GM12878 (cell line): ENCODE data around the gene CA7. TPM values are rescaled to one million over a fixed set of nuclear protein-coding genes. Genes with fewer than 3 reads are reported as not detected.

Experiments used
- ATAC-seq: fragments of 200-7000 bp; cut with Tn5 transposase; 3 replicates; pipeline ENCODE4 v1.9.1; 2020; ENCODE audit warnings: mild to moderate bottlenecking, moderate library complexity
- BruUV-seq: library from RNA; stranded (reverse); fragments of 400-500 nt; replicated peaks from 2 replicates; lab custom pipeline; 2021; lab: Mats Ljungman, UMichigan
- CTCF ChIA-PET: fragments of 300-600 bp; sonication (Branson Sonifier 250); formaldehyde crosslinking; extraction: SDS; loops from one replicate; lab custom pipeline; 2021; ENCODE audit warnings: inconsistent platforms; lab: Yijun Ruan, JAX
- POLR2A ChIA-PET: fragments of 350-600 bp; formaldehyde crosslinking; extraction: SDS; loops from one replicate; lab custom pipeline; 2021; ENCODE audit warnings: inconsistent platforms; lab: Charles Lee
- RAD21 ChIA-PET: fragments of 300-600 bp; sonication (Branson Sonifier 250); formaldehyde crosslinking; loops from one replicate; lab custom pipeline; 2023; ENCODE audit warnings: antibody characterized with exemption; ENCODE audit not compliant: unreplicated experiment; lab: Charles Lee
- SMC1A ChIA-PET: fragments of 300-600 bp; sonication (Branson Sonifier 250); formaldehyde crosslinking; loops from one replicate; lab custom pipeline; 2023; ENCODE audit not compliant: unreplicated experiment, uncharacterized antibody; lab: Charles Lee
- DNase-seq: peaks from one replicate; pipeline ENCODE4 v3.0.0-alpha.2; 2011; ENCODE audit warnings: low read depth, low spot score
- FAIRE-seq: peaks from 3 replicates; lab custom pipeline; 2011; peaks lifted over from hg19 to GRCh38; lab: Jason Lieb, UNC
- H2AFZ ChIP-seq: 2 replicates; pipeline ENCODE4 v1.6.0; 2011; ENCODE audit warnings: low read depth, low read length, control low read depth; ENCODE audit not compliant: control insufficient read depth
- H3K27ac ChIP-seq: 2 replicates; pipeline ENCODE4 v1.5.1; 2011; ENCODE audit warnings: control low read depth; ENCODE audit not compliant: control insufficient read depth, insufficient read depth
- H3K27me3 ChIP-seq, 2 experiments: replicated peaks in 1 of 2; 2 replicates each; pipeline versions ENCODE4 v1.6.0 to v1.6.1; 2011; ENCODE audit warnings: low read length in 1 of 2; ENCODE audit not compliant: control insufficient read depth in 2 of 2, insufficient read depth in 2 of 2
- H3K36me3 ChIP-seq, 2 experiments: 2 replicates each; pipeline ENCODE4 v1.5.1; 2011; ENCODE audit warnings: low read length in 1 of 2; ENCODE audit not compliant: control insufficient read depth in 2 of 2, insufficient read depth in 2 of 2
- H3K4me1 ChIP-seq: 2 replicates; pipeline ENCODE4 v1.6.1; 2011; ENCODE audit warnings: mild to moderate bottlenecking, low read length, moderate library complexity, mixed read lengths; ENCODE audit not compliant: control insufficient read depth, insufficient read depth
- H3K4me2 ChIP-seq: 2 replicates; pipeline ENCODE4 v1.6.0; 2011; ENCODE audit warnings: control low read depth; ENCODE audit not compliant: control insufficient read depth, insufficient read depth
- H3K4me3 ChIP-seq: fragments of 200-600 bp; sonication (generic); 2 replicates; pipeline ENCODE4 v1.5.1; 2016
- H3K79me2 ChIP-seq: 2 replicates; pipeline ENCODE4 v1.6.0; 2011; ENCODE audit warnings: low read length; ENCODE audit not compliant: control insufficient read depth, insufficient read depth
- H3K9ac ChIP-seq: 2 replicates; pipeline ENCODE4 v1.8.0; 2011; ENCODE audit warnings: low read length, control low read depth, mixed read lengths; ENCODE audit not compliant: control insufficient read depth, insufficient read depth
- H3K9me3 ChIP-seq: replicated peaks from 3 replicates; pipeline ENCODE4 v1.5.1; 2011; ENCODE audit warnings: mild to moderate bottlenecking, low read length; ENCODE audit not compliant: control insufficient read depth, insufficient read depth
- H4K20me1 ChIP-seq: 2 replicates; pipeline ENCODE4 v1.6.0; 2011; ENCODE audit not compliant: control insufficient read depth, insufficient read depth
- CUX1 ChIP-seq: IDR thresholded peaks from 2 replicates; pipeline ENCODE4 v1.6.1; 2012; ENCODE audit warnings: improper control_type of control experiment, low read depth, low read length; ENCODE audit not compliant: insufficient replicate concordance
- FOXM1 ChIP-seq: IDR thresholded peaks from 2 replicates; pipeline ENCODE4 v1.6.1; 2012; ENCODE audit warnings: low read depth, mild to moderate bottlenecking, inconsistent platforms, low read length, moderate library complexity
- JUNB ChIP-seq: IDR thresholded peaks from 2 replicates; pipeline ENCODE4 v1.6.1; 2016; ENCODE audit warnings: antibody characterized with exemption, mild to moderate bottlenecking
- SKIL ChIP-seq: fragments of 450-650 bp; IDR thresholded peaks from 2 replicates; pipeline ENCODE4 v1.6.1; 2017; ENCODE audit warnings: mild to moderate bottlenecking, low read depth, inconsistent platforms; ENCODE audit not compliant: poor library complexity, severe bottlenecking
- SMAD5 ChIP-seq: IDR thresholded peaks from 2 replicates; pipeline ENCODE4 v1.6.1; 2016; ENCODE audit warnings: antibody characterized with exemption, low read depth
- STAT3 ChIP-seq: IDR thresholded peaks from 2 replicates; pipeline ENCODE4 v1.6.1; 2011; ENCODE audit warnings: low read depth, low read length, improper control_type of control experiment
- TCF3 ChIP-seq: IDR thresholded peaks from 2 replicates; pipeline ENCODE4 v1.6.1; 2012; ENCODE audit warnings: low read depth, mild to moderate bottlenecking, low read length, borderline replicate concordance; ENCODE audit not compliant: insufficient read depth
- ZNF207 ChIP-seq: fragments of 450-650 bp; IDR thresholded peaks from 2 replicates; pipeline ENCODE4 v1.6.1; 2014; ENCODE audit warnings: antibody characterized with exemption, mild to moderate bottlenecking, borderline replicate concordance
- WGBS: methylation state at CpG from one replicate; pipeline ENCODE4 v1.1.6; 2016; ENCODE audit warnings: low lambda C conversion rate; ENCODE audit not compliant: insufficient replicate concordance, insufficient coverage; ENCODE audit errors: missing lambda C conversion rate; 5-methylcytosine and 5-hydroxymethylcytosine counted together
- in situ Hi-C: fragments of 300-500 bp; cut with MboI; formaldehyde crosslinking; loops from 9 replicates; pipeline ENCODE4 v1.14.3; 2018; ENCODE audit warnings: mixed read lengths
- intact Hi-C: fragments of 100-400 bp; cut with micrococcal nuclease; formaldehyde crosslinking; loops from one replicate; pipeline ENCODE4 v1.14.2; 2022; ENCODE audit not compliant: unreplicated experiment
- polyA plus RNA-seq, 11 experiments: library from polyadenylated mRNA; depleted of rRNA in 4 of 11; unstranded in 6 of 11; stranded (reverse) in 5 of 11; fragments of >200 nt; fragmentation: Nextera tagmentation in 4 of 11; fragmentation: Illumina TruSeq in 1 of 11; extraction: Ambion mirVana in 4 of 11; extraction: Trizol in 1 of 11; gene quantifications; 1 replicate in 1 of 11; 2 replicates in 10 of 11; pipeline versions ENCODE4 v1.2.1 to v1.2.3, GENCODE V29; 2011 to 2016; ENCODE audit warnings: inconsistent platforms in 2 of 11, missing spikeins in 2 of 11, low read depth in 1 of 11
- total RNA-seq, 4 experiments: library from RNA; depleted of rRNA in 3 of 4; stranded (reverse); fragments of >200 nt in 3 of 4; fragmentation: Illumina TruSeq in 1 of 4; extraction: Trizol in 1 of 4; gene quantifications; 2 replicates each; pipeline versions ENCODE4 v1.2.1 to v1.2.3, GENCODE V29; 2013 to 2021
- TF ChIP-seq, protein P1 (sequence below): fragments of 150-350 bp; IDR thresholded peaks from 2 replicates; pipeline ENCODE4 v1.6.1; 2014; ENCODE audit warnings: mild to moderate bottlenecking, low read depth, low read length
- TF ChIP-seq, protein P2 (sequence below): fragments of 450-650 bp; IDR thresholded peaks from 2 replicates; pipeline ENCODE4 v1.6.1; 2018; ENCODE audit warnings: mild to moderate bottlenecking, low read depth, moderate library complexity; ENCODE audit not compliant: partially characterized antibody

Gene CA7
- total and polyA plus RNA-seq, 10 of the 15 experiments (the other 5 are each of a cell fraction or from before 2014, with no cell fraction given) = 0.04 TPM; not detected in 9

DNA sequence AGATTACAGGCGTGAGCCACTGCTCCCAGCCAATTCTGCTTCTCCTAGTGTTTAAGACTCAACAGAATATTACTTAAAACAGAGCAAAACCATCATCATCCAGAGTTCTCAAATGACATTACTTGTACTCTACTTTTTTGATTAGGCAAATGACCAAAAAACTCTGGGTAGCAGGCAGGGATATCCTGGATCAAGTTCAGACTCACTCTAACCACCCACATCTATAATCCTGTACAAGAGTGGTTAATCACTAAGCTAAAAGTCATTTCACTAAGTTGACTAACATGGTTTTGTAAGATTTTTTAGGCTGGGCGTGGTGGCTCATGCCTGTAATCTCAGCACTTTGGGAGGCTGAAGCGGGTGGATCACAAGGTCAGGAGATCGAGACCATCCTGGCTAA lies 20.2 kb upstream of the CA7 start:
- Histone ChIP-seq H3K4me1 (peaks cover 5% of the 10 kb centered on the region), H3K9me3 (no peaks in the 10 kb centered on the region), H3K79me2 (peaks cover 7% of the 10 kb centered on the region), H3K4me2 (no peak overlapping the region), H4K20me1 (no peaks in the 10 kb centered on the region), H3K4me3 (no peak overlapping the region), H3K27me3 (no peaks in the 10 kb centered on the region), H3K27ac (no peak overlapping the region), H2AFZ (no peak overlapping the region), H3K9ac (no peak overlapping the region), H3K36me3 (peaks cover 2 to 16% of the 10 kb centered on the region in 2 experiments; a peak in 2 of 4 replicates)
- ChIA-PET CTCF (interaction anchor here (0.6 to 4.2 kb wide), 6 partner anchors 9 to 95 kb away, joined by 3 to 22 read pairs (median 4); partner anchors contain the start of gene DYNC1LI2), RAD21 (no interaction called here), POLR2A (interaction anchor here (1.1 kb wide), 1 partner anchor 18 kb away, joined by 3 read pairs; no protein-coding TSS in a partner anchor), SMC1A (interaction anchor here (1.7 kb wide), 1 partner anchor 41 kb away, joined by 4 read pairs; no protein-coding TSS in a partner anchor)
- in situ Hi-C loops = no loop called here
- no TSS peak for BruUV-seq
- no peak for ATAC-seq
- intact Hi-C loops = no loop called here
- DNase-seq = no peak
- 100% methylated on average over 4 of the region's 4 CpGs for WGBS
- FAIRE-seq = no peak
- no peak for TF ChIP-seq STAT3
- no peak for TF ChIP-seq SKIL
- TF ChIP-seq, protein P1, sequence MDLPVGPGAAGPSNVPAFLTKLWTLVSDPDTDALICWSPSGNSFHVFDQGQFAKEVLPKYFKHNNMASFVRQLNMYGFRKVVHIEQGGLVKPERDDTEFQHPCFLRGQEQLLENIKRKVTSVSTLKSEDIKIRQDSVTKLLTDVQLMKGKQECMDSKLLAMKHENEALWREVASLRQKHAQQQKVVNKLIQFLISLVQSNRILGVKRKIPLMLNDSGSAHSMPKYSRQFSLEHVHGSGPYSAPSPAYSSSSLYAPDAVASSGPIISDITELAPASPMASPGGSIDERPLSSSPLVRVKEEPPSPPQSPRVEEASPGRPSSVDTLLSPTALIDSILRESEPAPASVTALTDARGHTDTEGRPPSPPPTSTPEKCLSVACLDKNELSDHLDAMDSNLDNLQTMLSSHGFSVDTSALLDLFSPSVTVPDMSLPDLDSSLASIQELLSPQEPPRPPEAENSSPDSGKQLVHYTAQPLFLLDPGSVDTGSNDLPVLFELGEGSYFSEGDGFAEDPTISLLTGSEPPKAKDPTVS = no peak
- TF ChIP-seq, protein P2, sequence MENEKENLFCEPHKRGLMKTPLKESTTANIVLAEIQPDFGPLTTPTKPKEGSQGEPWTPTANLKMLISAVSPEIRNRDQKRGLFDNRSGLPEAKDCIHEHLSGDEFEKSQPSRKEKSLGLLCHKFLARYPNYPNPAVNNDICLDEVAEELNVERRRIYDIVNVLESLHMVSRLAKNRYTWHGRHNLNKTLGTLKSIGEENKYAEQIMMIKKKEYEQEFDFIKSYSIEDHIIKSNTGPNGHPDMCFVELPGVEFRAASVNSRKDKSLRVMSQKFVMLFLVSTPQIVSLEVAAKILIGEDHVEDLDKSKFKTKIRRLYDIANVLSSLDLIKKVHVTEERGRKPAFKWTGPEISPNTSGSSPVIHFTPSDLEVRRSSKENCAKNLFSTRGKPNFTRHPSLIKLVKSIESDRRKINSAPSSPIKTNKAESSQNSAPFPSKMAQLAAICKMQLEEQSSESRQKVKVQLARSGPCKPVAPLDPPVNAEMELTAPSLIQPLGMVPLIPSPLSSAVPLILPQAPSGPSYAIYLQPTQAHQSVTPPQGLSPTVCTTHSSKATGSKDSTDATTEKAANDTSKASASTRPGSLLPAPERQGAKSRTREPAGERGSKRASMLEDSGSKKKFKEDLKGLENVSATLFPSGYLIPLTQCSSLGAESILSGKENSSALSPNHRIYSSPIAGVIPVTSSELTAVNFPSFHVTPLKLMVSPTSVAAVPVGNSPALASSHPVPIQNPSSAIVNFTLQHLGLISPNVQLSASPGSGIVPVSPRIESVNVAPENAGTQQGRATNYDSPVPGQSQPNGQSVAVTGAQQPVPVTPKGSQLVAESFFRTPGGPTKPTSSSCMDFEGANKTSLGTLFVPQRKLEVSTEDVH = no peak
- TF ChIP-seq TCF3 = no peak
- TF ChIP-seq SMAD5 = no peak
- no peak for TF ChIP-seq JUNB
- no peak for TF ChIP-seq CUX1
- no peak for TF ChIP-seq ZNF207
- TF ChIP-seq FOXM1 = no peak
